GM18505 (cell line): ENCODE data around the gene C12orf56.
"Not testable (repeated sequence)": the region's sequence is repeated elsewhere in the genome, so short reads cannot be mapped to it uniquely, and the experiment has no call there.

ENCODE experiments used
- ATAC-seq: cut with Tn5 transposase; IDR thresholded peaks from one replicate; pipeline ENCODE4 v1.9.1; 2021; ENCODE audit not compliant: unreplicated experiment
- POLR2A ChIP-seq: IDR thresholded peaks from 4 replicates; pipeline ENCODE4 v1.6.1; 2011; ENCODE audit warnings: borderline replicate concordance; ENCODE audit not compliant: insufficient read depth, insufficient read length; ENCODE audit errors: extremely low read depth

The C12orf56 gene

GRCh38 chr12:64402181-64402580 is 11.6 kb upstream of the C12orf56 start:
- no peak for TF ChIP-seq POLR2A
- ATAC-seq: no peak

DNA sequence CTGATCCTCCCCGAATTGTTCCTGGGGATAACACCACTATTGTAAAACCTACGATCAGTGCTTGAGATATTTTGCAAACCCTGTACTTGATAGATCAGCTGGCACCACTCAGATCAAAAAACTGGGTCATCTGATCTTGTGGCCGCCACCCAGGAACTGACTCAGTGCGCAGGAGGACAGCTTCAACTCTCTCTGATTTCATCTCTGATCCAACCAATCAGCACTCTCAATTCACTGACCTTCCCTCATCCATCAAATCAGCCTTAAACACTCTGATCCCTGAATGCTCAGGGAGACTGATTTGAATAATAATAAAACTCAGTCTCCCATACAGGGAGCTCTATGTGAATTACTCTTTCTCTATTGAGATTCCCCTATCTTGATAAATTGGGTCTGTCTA is 9.5 kb upstream of the C12orf56 start:
- TF ChIP-seq POLR2A: no peak
- no peak for ATAC-seq

DNA sequence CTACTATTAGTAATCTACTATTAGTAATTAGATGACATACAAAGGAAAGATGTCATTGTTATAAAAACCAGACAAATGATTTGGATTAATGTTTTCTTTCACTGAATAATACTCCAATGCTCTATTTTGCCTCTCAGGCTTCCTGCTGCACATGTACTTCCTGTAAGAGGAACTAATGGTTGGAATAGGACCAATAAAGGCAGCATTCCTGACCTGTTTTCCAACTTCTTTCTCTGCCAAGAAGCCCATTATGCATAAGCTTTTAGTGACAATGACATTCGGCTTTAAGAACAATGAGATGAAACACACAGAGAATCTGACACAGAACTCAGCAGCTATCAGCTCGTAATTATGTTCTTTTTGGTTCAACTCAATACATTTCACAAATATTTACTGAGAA is 5.2 kb upstream of the C12orf56 start:
- TF ChIP-seq POLR2A: no peak
- no peak for ATAC-seq

- TF ChIP-seq POLR2A: no peak
- no peak for ATAC-seq
Observed at GRCh38 chr12:64392221-64392620, 1.7 kb upstream of the C12orf56 start.

GRCh38 chr12:64389154-64389553 is 1.4 kb downstream of the C12orf56 start:
- ATAC-seq: no peak
- TF ChIP-seq POLR2A: no peak

GRCh38 chr12:64387197-64387816 is 3.3 kb downstream of the C12orf56 start:
- TF ChIP-seq POLR2A: no peak
- no peak for ATAC-seq

- ATAC-seq: no peak
- TF ChIP-seq POLR2A: no peak
Observed at GRCh38 chr12:64385468-64385867, 5.1 kb downstream of the C12orf56 start.

DNA sequence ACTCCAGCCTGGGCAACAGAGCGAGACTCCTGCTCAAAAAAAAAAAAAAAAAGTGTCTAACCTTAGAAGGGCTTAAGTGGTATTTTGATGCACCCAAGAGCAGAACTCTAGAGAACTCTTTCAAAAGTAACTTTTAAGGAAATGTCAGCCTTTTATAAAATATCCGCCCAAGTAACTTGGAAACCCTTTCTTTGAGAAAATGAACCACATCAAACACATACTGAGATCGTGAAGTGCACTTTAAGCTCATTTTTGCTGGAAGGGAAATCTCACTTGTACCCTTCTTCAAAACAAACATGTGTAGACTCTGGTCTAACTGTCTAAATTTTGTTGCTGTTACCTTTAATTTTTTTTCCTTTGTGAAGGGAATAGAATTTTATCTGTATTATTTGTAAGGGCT is 5.5 kb downstream of the C12orf56 start:
- ATAC-seq: no peak
- TF ChIP-seq POLR2A: no peak

DNA sequence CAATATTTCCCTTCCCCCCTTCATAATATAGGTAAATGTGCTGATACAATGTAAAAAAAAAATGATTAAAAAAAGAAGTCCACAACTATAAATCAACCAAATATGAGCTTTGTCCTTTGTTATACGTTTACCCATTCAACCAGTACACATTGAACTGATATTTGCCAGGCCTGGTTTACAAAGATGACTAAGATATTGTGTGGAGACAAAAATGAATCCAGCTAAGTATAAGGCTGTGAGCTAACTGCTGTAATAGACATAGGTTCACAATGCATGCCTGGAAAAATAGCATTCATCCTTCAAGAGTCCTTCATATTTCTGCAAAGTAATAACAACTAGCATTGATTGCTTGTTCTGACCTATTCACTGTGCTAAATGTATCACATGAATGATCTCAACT is 6.9 kb downstream of the C12orf56 start:
- no peak for ATAC-seq
- no peak for TF ChIP-seq POLR2A

DNA sequence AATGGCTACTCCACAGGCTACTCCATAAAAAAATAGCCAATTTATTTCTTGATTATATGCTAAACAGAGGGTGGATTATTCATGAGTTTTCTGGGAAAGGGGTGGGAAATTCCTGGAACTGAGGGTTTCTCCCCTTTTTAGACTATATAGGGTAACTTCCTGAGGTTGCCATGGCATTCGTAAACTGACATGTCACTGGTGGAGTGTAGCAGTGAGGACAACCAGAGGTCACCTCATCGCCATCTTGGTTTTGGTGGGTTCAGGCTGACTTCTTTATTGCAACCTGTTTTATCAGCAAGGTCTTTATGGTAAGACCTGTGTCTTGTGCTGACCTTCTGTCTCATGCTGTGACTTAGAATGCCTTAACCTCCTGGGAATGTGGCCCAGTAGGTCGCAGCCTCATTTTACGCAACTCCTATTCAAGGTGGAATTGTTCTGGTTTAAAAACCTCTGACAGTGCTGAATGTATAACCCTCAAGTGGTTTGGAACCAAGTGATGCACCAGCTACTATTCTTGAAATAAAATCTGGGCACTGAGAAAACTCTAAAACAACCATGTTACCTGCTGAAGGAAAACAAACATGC is 27.7 kb downstream of the C12orf56 start:
- no peak for ATAC-seq
- TF ChIP-seq POLR2A: no peak

GRCh38 chr12:64361173-64361572 is 29.4 kb downstream of the C12orf56 start:
- ATAC-seq: not testable (repeated sequence)

- ATAC-seq: not testable (repeated sequence)
Observed at GRCh38 chr12:64356209-64356608, 34.3 kb downstream of the C12orf56 start.

DNA sequence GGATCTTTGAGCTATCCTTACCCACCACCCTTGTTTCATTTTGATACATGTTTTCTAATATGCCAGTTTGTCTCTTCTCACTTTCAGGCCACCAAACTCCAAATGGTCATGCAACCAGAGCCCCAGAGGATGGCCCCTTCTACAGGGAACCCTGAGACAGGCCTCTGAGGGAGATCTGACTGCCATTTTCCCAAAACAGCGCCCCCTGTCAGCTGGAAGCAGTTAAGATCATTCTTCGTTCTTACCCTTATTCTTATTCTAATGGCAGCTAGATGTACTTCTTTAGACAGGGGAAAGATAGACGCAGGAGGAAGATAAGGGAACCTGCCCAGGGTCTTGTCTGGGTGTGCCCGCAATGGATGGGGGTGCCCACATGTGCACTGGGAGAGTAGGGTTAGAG is 38.4 kb downstream of the C12orf56 start:
- no peak for ATAC-seq
- no peak for TF ChIP-seq POLR2A

DNA sequence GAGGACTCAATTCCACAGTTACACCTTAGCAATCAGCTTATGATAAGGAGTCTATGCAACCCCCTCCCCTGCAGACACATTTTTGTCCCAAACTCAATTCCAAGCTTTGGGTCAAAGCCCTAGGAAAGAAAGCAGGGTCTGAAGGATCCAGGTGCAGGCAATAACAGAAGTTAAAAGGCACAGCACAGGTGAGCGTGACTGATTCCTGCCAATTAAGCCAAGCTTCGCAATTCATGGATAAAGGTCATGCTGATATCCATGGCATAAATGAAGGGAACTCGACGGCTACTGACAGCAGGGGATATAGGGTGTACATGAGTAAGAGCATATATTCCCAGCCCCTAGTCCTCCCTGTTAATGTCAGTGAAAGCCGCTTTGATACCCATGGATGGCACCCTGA is 39.3 kb downstream of the C12orf56 start:
- TF ChIP-seq POLR2A: no peak
- no peak for ATAC-seq

GRCh38 chr12:64347630-64348029 is 42.9 kb downstream of the C12orf56 start:
- no peak for TF ChIP-seq POLR2A
- ATAC-seq: no peak

DNA sequence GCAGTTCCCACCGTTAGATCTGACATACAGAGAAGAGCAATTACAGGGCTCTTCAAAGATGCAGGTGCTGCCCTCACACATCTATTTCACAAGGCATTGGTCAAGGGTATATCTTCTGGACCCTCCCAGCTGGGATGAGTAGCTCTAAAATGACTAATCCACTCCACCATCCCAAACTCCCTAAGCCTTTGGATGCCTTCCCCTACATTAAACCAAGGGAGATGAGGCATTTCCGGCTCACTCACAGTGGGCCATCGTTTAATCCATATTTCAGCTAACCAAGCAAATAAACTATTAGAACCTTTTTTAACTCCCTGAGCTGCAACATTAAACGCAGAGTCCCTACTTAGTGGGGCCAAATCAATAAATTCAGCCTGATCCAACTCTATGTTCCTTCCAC is 45.9 kb downstream of the C12orf56 start:
- not testable (repeated sequence) for ATAC-seq

DNA sequence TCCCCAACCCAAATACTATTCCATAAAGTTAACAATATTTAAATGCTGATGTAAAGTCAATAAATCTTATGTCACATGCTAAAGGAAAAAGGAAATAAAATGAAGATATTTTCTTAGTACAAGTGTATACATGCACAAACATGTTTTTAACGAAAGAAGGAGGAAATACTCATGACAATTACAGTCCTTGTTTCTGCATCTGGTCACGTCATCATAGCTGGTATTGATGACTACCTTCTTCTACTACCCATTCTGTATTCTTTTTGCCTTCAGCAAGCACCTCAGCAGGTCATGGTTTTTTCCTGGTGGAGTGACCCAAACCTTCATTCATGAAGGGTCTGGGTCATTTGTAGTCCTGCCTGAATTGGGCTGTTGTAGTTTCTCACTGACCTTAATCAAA is 50.0 kb downstream of the C12orf56 start:
- ATAC-seq: not testable (repeated sequence)
